Aorta (tissue), 5 donors: ENCODE results near the gene CORO2A. TPM values are rescaled to one million over a fixed set of nuclear protein-coding genes. Genes with fewer than 3 reads are reported as not detected.
"Not testable (repeated sequence)": the region's sequence is repeated elsewhere in the genome, so short reads cannot be mapped to it uniquely, and the experiment has no call there.

Source experiments
- ATAC-seq: fragments of 200-7000 bp; cut with Tn5 transposase; one replicate; pipeline ENCODE4 v1.9.1; 2022; ENCODE audit warnings: moderate library complexity; ENCODE audit not compliant: low FRiP score
- DNase-seq, 2 donors: peaks; one replicate each; pipeline ENCODE4 v3.0.0-alpha.2; 2020
- H3K27ac ChIP-seq, 2 donors: one replicate each; pipeline ENCODE4 v1.5.1; 2013; ENCODE audit warnings: low read length in 2 of 2, mild to moderate bottlenecking in 2 of 2, moderate library complexity in 2 of 2, control low read depth in 1 of 2, inconsistent platforms in 1 of 2, low read depth in 1 of 2
- H3K27me3 ChIP-seq, 2 donors: one replicate each; pipeline ENCODE4 v1.6.1; 2013; ENCODE audit warnings: control low read depth in 1 of 2, low read length in 1 of 2, mild to moderate bottlenecking in 1 of 2, moderate library complexity in 1 of 2; ENCODE audit not compliant: insufficient read depth in 2 of 2, control insufficient read depth in 1 of 2
- H3K36me3 ChIP-seq, 2 donors: one replicate each; pipeline ENCODE4 v1.6.1; 2013; ENCODE audit warnings: control low read depth in 1 of 2, low read length in 1 of 2, mild to moderate bottlenecking in 1 of 2; ENCODE audit not compliant: insufficient read depth in 2 of 2, control insufficient read depth in 1 of 2
- H3K4me1 ChIP-seq, 2 donors: one replicate each; pipeline ENCODE4 v1.6.1; 2013; ENCODE audit warnings: low read length in 2 of 2, control low read depth in 1 of 2, mild to moderate bottlenecking in 1 of 2, moderate library complexity in 1 of 2; ENCODE audit not compliant: insufficient read depth in 2 of 2, control insufficient read depth in 1 of 2
- H3K4me3 ChIP-seq, 2 donors: one replicate each; pipeline ENCODE4 v1.5.1; 2013; ENCODE audit warnings: low read length in 2 of 2, control low read depth in 1 of 2, mild to moderate bottlenecking in 1 of 2
- H3K9me3 ChIP-seq: one replicate; pipeline ENCODE4 v1.6.1; 2013; ENCODE audit warnings: mild to moderate bottlenecking, low read length; ENCODE audit not compliant: control insufficient read depth
- WGBS, 2 donors: extraction: QIAGEN DNeasy Blood & Tissue Kit; methylation state at CpG; one replicate each; pipeline ENCODE4 v1.1.7; 2013; 5-methylcytosine and 5-hydroxymethylcytosine counted together
- intact Hi-C, 2 donors: fragments of 100-400 bp; cut with DNase I; formaldehyde crosslinking; loops; one replicate each; pipeline versions ENCODE4 v1.14.2 to v1.15.0; 2022
- polyA plus RNA-seq, 2 donors: library from polyadenylated mRNA; stranded (reverse); fragments of 200-250 nt; gene quantifications; one replicate each; pipeline ENCODE4 v1.2.3, GENCODE V29; 2013
- total RNA-seq, 2 donors: library from RNA; stranded (reverse); fragmentation: NEBNext Ultra II Directional; extraction: Animal tissue kit (Norgen Biotek cat#: 25700); gene quantifications; one replicate each; pipeline ENCODE4 v1.2.1, GENCODE V29; 2021
- donor health status: healthy with polysubstance abuse.
- donor health status: Bipolar disorder and iron deficiency.
- donor health status: DM: no; HTN: no; CAD: no.
- donor health status: DM: no; HTN: no; CAD: no.
- donor health status: DM: yes; HTN: yes; CAD: no.

Gene CORO2A
- total and polyA plus RNA-seq, 4 donors = 0.31 to 8.3 (median 2.6) TPM

DNA sequence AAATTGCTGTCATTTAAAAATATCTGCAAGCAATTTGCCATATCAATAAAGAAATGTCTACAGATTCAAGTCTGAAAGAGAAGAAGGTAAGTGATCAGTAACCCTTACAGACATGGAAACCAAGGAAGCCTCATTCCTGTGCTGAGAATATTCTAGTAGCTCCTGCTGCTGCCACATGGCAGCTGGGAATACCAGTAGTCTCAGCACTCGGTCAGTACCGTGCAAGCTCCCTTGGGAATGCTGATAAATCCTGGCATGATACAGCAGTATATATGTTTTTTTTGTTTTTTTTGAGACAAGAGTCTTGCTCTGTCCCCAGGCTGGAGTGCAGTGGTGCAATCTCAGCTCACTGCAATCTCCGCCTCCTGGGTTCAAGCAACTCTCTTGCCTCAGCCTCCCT lies 108.0 kb downstream of the CORO2A start:
- Histone ChIP-seq H3K27ac (no peak overlapping the region), H3K9me3 (no peaks in the 10 kb centered on the region), H3K36me3 (peaks cover 6 to 7% of the 10 kb centered on the region in 2 donors), H3K4me1 (no peaks in the 10 kb centered on the region), H3K27me3 (no peaks in the 10 kb centered on the region), H3K4me3 (no peak overlapping the region)
- ATAC-seq = no peak
- DNase-seq = no peak
- intact Hi-C loops = no loop called here
- 46 to 49% methylated on average over 3 of the region's 3 CpGs for WGBS, 2 donors

DNA sequence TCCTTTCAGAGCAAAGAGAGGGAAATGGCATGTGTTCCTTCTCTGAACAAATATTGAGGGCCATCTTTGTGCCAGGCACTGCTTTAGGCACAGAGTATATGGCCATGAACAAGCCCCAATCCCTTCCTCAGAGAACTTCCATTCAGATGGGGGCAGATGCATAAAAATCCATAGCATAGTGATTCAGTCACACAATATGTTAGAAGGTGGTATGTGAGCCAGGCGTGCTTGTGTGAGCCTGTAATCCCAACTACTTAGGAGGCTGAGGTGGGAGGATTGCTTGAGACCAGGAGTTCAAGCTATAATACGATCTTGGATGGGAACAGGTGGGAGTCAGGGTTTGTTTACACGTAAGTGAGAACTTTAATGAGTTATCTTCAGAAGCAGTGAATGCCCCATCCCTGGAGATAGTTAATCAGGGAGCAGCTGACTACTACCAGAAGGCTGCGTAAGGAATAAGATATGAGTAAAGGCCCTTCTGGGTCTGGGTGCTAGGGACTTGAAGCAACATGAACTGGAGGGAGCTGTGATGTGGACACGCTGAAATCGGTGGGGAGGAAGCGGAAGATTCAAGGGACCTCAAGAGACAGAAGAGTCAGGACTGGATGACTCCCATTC lies 108.8 kb downstream of the CORO2A start:
- DNase-seq (no peak), ATAC-seq (no peak)
- Histone ChIP-seq H3K4me1 (no peaks in the 10 kb centered on the region), H3K36me3 (peaks cover 6 to 7% of the 10 kb centered on the region in 2 donors), H3K27me3 (no peaks in the 10 kb centered on the region), H3K4me3 (no peak overlapping the region), H3K27ac (no peak overlapping the region), H3K9me3 (no peaks in the 10 kb centered on the region)
- 93 to 96% methylated on average over 7 of the region's 7 CpGs for WGBS, 2 donors
- intact Hi-C loops = no loop called here

DNA sequence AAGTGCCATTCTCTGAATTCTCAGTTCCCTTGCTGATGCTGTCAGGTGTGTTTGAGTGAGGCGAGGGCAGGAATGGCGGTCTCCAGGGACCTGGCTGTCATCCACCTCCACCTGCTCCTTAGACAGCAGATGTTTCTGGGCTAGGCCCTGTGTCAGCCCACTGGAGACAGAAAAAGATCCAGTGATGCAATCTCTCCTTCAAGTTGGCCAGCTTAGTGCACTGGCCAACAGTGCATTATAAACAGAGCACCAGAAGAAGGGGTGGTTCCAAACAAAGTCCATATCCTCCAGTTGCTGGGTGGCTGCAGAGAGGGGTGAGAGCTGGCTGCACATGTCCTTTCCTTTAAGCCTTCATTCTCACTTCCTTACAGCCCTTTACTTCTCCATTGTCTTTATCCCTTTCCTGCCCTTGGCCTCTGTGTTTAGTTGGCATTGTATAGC lies 109.4 kb downstream of the CORO2A start:
- no peak for ATAC-seq

DNA sequence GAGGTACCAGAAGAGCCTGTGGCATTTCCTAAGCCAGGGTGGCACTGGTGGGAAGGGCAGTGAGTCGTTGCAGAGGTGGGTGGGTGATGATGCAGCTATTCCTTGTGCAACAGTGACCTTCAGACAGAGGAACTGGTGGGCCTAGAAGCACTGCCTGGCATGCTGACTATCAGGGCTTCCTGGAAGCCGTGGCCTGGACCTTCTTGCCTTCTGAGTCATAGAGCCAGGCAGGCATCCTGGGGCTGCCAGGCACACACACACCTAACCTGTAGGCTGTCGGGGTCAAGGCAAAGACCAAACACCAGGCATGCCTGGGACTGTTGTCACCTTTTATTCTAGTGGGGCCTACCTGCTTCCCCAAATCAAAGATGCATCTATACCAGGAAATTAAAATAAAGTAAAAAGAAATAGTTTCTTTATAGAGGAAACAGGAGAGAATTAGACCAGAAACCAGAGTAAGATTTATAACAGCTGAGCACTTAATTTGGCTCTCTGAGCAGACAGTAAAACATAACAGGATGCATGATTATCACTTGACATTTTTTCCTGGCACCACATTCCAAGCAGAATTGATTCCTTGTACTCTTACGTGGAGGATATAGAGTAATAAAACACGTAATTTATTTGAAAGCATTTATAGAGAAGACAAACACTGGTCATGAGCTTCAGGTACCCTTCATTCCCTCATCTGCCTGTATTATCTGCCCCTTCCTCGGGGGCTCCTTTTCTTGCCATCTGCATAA lies 110.8 kb downstream of the CORO2A start:
- Histone ChIP-seq H3K27ac (no peak overlapping the region), H3K4me1 (no peaks in the 10 kb centered on the region), H3K4me3 (no peak overlapping the region), H3K27me3 (no peaks in the 10 kb centered on the region), H3K9me3 (no peaks in the 10 kb centered on the region), H3K36me3 (peaks cover 7 to 8% of the 10 kb centered on the region in 2 donors)
- intact Hi-C loops = no loop called here
- DNase-seq = no peak
- ATAC-seq = peak; percentile 47
- WGBS, 2 donors = 82 to 83% methylated on average over 6 of the region's 6 CpGs

More for the DNA sequence above, 109.4 kb downstream of the CORO2A start:
- Histone ChIP-seq H3K27me3 (no peaks in the 10 kb centered on the region), H3K36me3 (peaks cover 7 to 8% of the 10 kb centered on the region in 2 donors), H3K4me1 (no peaks in the 10 kb centered on the region), H3K27ac (no peak overlapping the region), H3K4me3 (no peak overlapping the region), H3K9me3 (no peaks in the 10 kb centered on the region)
- WGBS, 2 donors = 91 to 95% methylated on average over 2 of the region's 2 CpGs
- DNase-seq = no peak
- intact Hi-C loops = no loop called here

DNA sequence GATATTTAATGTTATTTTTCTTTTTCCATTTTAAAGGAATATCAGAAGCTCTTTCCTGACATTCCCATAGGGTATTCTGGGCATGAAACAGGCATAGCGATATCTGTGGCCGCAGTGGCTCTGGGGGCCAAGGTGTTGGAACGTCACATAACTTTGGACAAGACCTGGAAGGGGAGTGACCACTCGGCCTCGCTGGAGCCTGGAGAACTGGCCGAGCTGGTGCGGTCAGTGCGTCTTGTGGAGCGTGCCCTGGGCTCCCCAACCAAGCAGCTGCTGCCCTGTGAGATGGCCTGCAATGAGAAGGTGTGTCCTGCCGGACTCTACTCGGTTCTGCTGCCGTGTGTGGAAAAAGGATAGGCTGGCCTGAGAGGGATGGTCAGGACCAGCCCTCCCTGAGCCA lies 111.7 kb downstream of the CORO2A start:
- WGBS, 2 donors = 93 to 95% methylated on average over 12 of the region's 12 CpGs
- peaks cover 7 to 8% of the 10 kb centered on the region in 2 donors for H3K36me3 ChIP-seq
- intact Hi-C loops = no loop called here
- H3K4me1 ChIP-seq = no peaks in the 10 kb centered on the region
- DNase-seq (no peak), ATAC-seq (no peak)
- H3K9me3 ChIP-seq = no peaks in the 10 kb centered on the region
- no peak overlapping the region for H3K4me3 ChIP-seq
- no peaks in the 10 kb centered on the region for H3K27me3 ChIP-seq
- no peak overlapping the region for H3K27ac ChIP-seq

DNA sequence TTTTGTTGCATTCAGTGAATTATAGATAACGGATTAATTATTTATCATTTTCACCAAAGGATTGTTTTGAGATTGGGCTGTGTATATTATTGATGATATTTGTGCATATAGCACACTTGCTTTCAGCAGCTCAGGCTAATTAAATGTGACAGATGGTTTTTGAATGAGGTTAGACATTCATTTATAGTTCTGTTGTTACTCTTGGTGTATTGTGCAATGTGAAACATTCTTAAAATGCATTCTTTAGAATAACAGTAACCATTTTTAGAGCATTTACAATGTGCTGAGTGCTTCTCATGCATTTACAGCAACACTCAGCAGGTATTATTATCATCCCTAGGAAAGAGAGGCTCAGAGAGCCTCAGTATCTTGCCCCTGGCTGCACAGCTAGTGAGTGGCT lies 112.1 kb downstream of the CORO2A start:
- H3K4me1 ChIP-seq = no peaks in the 10 kb centered on the region
- H3K27me3 ChIP-seq = no peaks in the 10 kb centered on the region
- 90 to 95% methylated on average over 1 of the region's 1 CpG for WGBS, 2 donors
- DNase-seq (no peak), ATAC-seq (no peak)
- H3K9me3 ChIP-seq = no peaks in the 10 kb centered on the region
- H3K4me3 ChIP-seq = no peak overlapping the region
- H3K27ac ChIP-seq = no peak overlapping the region
- intact Hi-C loops = no loop called here
- H3K36me3 ChIP-seq = peaks cover 7 to 8% of the 10 kb centered on the region in 2 donors

DNA sequence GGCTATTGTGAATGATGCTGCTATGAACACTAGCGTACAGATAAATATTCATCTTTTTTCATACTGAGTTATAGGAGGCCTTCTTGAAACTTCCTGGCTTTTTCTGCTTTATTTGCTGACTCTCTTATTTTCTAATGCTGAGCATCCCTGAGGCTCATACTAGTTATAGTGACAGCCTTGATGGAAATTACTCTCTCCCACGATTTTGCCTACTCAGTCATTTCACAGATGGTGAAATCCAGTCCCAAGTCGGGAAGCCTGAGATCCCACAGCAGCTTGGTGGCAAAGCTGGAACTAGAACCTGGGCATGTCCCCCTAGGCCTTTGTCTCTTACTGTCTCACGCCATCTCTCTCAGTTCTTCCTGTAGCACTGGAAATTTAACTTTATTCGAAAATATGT lies 113.5 kb downstream of the CORO2A start:
- intact Hi-C loops = loop anchor here (5.0 to 10.0 kb wide), 2 partner anchors 176 to 178 kb away; partner anchors contain the start of gene TBC1D2 (in 2 of the 2)
- 85 to 86% methylated on average over 5 of the region's 5 CpGs for WGBS, 2 donors
- H3K27ac ChIP-seq = no peak overlapping the region
- H3K9me3 ChIP-seq = no peaks in the 10 kb centered on the region
- H3K27me3 ChIP-seq = no peaks in the 10 kb centered on the region
- no peak overlapping the region for H3K4me3 ChIP-seq
- ATAC-seq (no peak), DNase-seq (no peak)
- no peaks in the 10 kb centered on the region for H3K4me1 ChIP-seq
- H3K36me3 ChIP-seq = peaks cover 7 to 8% of the 10 kb centered on the region in 2 donors

DNA sequence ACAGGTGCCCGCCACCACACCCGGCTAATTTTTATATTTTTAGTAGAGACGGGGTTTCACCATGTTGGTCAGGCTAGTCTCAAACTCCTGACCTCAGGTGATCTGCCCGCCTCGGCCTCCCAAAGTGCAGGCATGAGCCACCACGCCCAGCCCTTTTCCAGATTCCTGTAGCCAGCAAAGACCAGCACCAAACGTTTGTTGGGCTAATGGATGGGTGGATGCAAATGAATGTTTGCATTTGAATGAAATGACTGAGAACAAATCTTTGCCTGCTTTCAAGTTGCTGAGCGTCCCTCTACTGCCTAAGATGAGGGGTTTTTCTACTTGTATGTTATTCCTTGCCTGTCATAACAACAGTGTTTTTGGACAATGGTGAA lies 115.9 kb downstream of the CORO2A start:
- H3K4me1 ChIP-seq, H3K27ac ChIP-seq, DNase-seq, H3K36me3 ChIP-seq, H3K9me3 ChIP-seq, H3K27me3 ChIP-seq, H3K4me3 ChIP-seq, ATAC-seq: not testable (repeated sequence)
- WGBS, 2 donors = 86 to 87% methylated on average over 8 of the region's 8 CpGs
- intact Hi-C loops = loop anchor here (5.0 to 10.0 kb wide), 2 partner anchors 178 to 181 kb away; partner anchors contain the start of gene TBC1D2 (in 2 of the 2)
